HepG2 (cell line): ENCODE results near the gene ZMYND19. TPM values are rescaled to one million over a fixed set of nuclear protein-coding genes. Genes with fewer than 3 reads are reported as not detected.

Experiments used
- ELF4 ChIP-seq: sonication (generic); formaldehyde crosslinking; IDR thresholded peaks from 2 replicates; pipeline ENCODE4 v1.5.0; 2020; ENCODE audit warnings: missing genetic modification reagents, mild to moderate bottlenecking, moderate library complexity, borderline replicate concordance
- ERF ChIP-seq: IDR thresholded peaks from 2 replicates; pipeline ENCODE4 v1.6.1; 2018; ENCODE audit warnings: missing biosample characterization, missing genetic modification reagents
- MAFK ChIP-seq, 2 experiments: IDR thresholded peaks in 1 of 2; conservative IDR thresholded peaks in 1 of 2; 2 replicates each; pipeline ENCODE4 v1.6.1; 2011; ENCODE audit warnings: improper control_type of control experiment in 2 of 2, low read length in 2 of 2
- MXI1 ChIP-seq: IDR thresholded peaks from 3 replicates; pipeline ENCODE4 v1.6.1; 2012; ENCODE audit warnings: low read depth, low read length, inconsistent platforms, borderline replicate concordance
- TBX2 ChIP-seq: sonication (generic); formaldehyde crosslinking; IDR thresholded peaks from 2 replicates; pipeline ENCODE4 v1.5.0; 2020; ENCODE audit warnings: missing genetic modification reagents, mild to moderate bottlenecking, borderline replicate concordance
- TEAD3 ChIP-seq: optimal IDR thresholded peaks from 2 replicates; pipeline ENCODE3; 2016; ENCODE audit warnings: borderline replicate concordance
- ZNF10 ChIP-seq: sonication (generic); formaldehyde crosslinking; IDR thresholded peaks from 2 replicates; pipeline ENCODE4 v1.4.0; 2020; ENCODE audit warnings: mild to moderate bottlenecking, low read depth, missing genetic modification reagents, borderline replicate concordance
- ZNF382 ChIP-seq: sonication (generic); formaldehyde crosslinking; IDR thresholded peaks from 2 replicates; pipeline ENCODE4 v1.5.0; 2020; ENCODE audit warnings: missing genetic modification reagents, mild to moderate bottlenecking, borderline replicate concordance
- ZNF598 ChIP-seq: sonication (generic); formaldehyde crosslinking; IDR thresholded peaks from 2 replicates; pipeline ENCODE4 v1.5.1; 2020; ENCODE audit warnings: mild to moderate bottlenecking, missing genetic modification reagents, borderline replicate concordance
- polyA plus RNA-seq, 8 experiments: library from polyadenylated mRNA; depleted of rRNA in 3 of 8; stranded (reverse) in 7 of 8; unstranded in 1 of 8; fragments of >200 nt; fragmentation: Illumina TruSeq in 4 of 8; extraction: Trizol in 4 of 8; gene quantifications; 2 replicates each; pipeline versions ENCODE4 v1.2.1 to v1.2.3, GENCODE V29; 2011 to 2016; ENCODE audit warnings: low read depth in 4 of 8, missing spikeins in 1 of 8, mixed read lengths in 1 of 8; ENCODE audit not compliant: insufficient read depth in 1 of 8
- total RNA-seq, 5 experiments: library from RNA; depleted of rRNA; stranded (reverse); fragments of >200 nt; fragmentation: Illumina TruSeq; extraction: Trizol; gene quantifications; 2 replicates each; pipeline ENCODE4 v1.2.3, GENCODE V29; 2016; ENCODE audit warnings: low read depth in 1 of 5
- TF ChIP-seq, protein P1 (sequence below): sonication (generic); formaldehyde crosslinking; IDR thresholded peaks from 2 replicates; pipeline ENCODE4 v1.5.0; 2020; ENCODE audit warnings: mild to moderate bottlenecking, missing genetic modification reagents
- TF ChIP-seq, protein P2 (sequence below): sonication (generic); formaldehyde crosslinking; IDR thresholded peaks from 2 replicates; pipeline ENCODE4 v1.8.0; 2022; ENCODE audit warnings: low read depth, missing genetic modification reagents
- TF ChIP-seq, protein P3 (sequence below): sonication (generic); formaldehyde crosslinking; IDR thresholded peaks from 2 replicates; pipeline ENCODE4 v1.5.1; 2020; ENCODE audit warnings: mild to moderate bottlenecking, missing genetic modification reagents, moderate library complexity
- TF ChIP-seq, protein P4 (sequence below): sonication (generic); formaldehyde crosslinking; IDR thresholded peaks from 2 replicates; pipeline ENCODE4 v1.5.0; 2020; ENCODE audit warnings: missing genetic modification reagents
- TF ChIP-seq, protein P5 (sequence below): sonication (generic); formaldehyde crosslinking; IDR thresholded peaks from 2 replicates; pipeline ENCODE4 v1.4.0; 2020; ENCODE audit warnings: missing genetic modification reagents, borderline replicate concordance

The ZMYND19 gene
- total and polyA plus RNA-seq, 2 of the 13 experiments (the other 11 are each of a cell fraction or from before 2014, with no cell fraction given) = 21.3 to 38.7 TPM

DNA sequence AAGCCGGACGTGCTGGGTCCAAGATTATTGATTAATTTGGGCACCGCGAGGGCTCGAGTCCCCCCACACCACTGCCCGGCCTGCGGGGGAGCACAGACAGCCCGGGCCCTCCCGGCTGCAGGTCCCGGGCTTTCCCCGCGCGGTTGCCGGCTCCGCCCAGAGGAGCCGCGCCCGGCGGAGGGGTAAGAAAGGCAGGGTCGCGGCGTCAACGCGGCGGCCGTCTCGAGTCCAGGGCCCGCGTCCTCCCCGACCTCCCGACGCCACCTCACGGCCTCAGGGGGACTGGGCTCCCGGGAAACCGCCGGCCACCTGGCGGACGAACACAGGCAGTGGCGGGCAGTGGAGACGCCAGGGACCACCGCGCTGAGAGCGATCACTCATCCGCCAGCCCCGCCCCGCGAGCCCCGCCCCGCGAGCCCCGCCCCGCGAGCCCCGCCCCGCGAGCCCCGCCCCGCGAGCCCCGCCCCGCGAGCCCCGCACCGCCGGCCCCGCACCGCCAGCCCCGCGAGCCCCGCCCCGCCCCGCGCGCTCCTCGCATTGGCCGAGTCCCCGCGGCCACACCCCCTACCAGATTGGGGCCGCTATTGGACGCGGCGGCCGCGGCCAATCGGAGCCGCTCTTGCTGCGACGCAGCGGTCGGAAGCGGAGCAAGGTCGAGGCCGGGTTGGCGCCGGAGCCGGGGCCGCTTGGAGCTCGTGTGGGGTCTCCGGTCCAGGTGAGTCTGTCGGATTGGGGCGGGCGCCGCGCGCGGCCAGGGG is 38.9 kb downstream of the ZMYND19 start, which contains the start of gene MRPL41 (continued):
- peak; percentile 46; the same call in 1 of the 2 replicates for TF ChIP-seq TBX2
- TF ChIP-seq MAFK (conservative IDR thresholded peaks at IDR 0.05 in 1 of 2, IDR thresholded peaks at IDR 0.05 in 1 of 2; ENCODE audit: low read length in 2 of 2) = no peak
- no peak for TF ChIP-seq ELF4 (CRISPR knock-in tag)
- TF ChIP-seq, protein P1, sequence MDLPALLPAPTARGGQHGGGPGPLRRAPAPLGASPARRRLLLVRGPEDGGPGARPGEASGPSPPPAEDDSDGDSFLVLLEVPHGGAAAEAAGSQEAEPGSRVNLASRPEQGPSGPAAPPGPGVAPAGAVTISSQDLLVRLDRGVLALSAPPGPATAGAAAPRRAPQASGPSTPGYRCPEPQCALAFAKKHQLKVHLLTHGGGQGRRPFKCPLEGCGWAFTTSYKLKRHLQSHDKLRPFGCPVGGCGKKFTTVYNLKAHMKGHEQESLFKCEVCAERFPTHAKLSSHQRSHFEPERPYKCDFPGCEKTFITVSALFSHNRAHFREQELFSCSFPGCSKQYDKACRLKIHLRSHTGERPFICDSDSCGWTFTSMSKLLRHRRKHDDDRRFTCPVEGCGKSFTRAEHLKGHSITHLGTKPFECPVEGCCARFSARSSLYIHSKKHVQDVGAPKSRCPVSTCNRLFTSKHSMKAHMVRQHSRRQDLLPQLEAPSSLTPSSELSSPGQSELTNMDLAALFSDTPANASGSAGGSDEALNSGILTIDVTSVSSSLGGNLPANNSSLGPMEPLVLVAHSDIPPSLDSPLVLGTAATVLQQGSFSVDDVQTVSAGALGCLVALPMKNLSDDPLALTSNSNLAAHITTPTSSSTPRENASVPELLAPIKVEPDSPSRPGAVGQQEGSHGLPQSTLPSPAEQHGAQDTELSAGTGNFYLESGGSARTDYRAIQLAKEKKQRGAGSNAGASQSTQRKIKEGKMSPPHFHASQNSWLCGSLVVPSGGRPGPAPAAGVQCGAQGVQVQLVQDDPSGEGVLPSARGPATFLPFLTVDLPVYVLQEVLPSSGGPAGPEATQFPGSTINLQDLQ = no peak
- TF ChIP-seq ERF (CRISPR knock-in tag) = peak; percentile 72; the same call in 1 of the 2 replicates
- peak; percentile 40; the same call in 1 of the 3 replicates for TF ChIP-seq MXI1
- TF ChIP-seq, protein P2, sequence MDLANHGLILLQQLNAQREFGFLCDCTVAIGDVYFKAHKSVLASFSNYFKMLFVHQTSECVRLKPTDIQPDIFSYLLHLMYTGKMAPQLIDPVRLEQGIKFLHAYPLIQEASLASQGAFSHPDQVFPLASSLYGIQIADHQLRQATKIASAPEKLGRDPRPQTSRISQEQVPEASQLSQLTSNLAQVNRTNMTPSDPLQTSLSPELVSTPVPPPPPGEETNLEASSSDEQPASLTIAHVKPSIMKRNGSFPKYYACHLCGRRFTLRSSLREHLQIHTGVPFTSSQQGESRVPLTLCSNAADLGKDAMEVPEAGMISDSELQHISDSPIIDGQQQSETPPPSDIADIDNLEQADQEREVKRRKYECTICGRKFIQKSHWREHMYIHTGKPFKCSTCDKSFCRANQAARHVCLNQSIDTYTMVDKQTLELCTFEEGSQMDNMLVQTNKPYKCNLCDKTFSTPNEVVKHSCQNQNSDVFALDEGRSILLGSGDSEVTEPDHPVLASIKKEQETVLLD (CRISPR knock-in tag) = peak; percentile 33; the same call in 1 of the 2 replicates
- TF ChIP-seq, protein P3, sequence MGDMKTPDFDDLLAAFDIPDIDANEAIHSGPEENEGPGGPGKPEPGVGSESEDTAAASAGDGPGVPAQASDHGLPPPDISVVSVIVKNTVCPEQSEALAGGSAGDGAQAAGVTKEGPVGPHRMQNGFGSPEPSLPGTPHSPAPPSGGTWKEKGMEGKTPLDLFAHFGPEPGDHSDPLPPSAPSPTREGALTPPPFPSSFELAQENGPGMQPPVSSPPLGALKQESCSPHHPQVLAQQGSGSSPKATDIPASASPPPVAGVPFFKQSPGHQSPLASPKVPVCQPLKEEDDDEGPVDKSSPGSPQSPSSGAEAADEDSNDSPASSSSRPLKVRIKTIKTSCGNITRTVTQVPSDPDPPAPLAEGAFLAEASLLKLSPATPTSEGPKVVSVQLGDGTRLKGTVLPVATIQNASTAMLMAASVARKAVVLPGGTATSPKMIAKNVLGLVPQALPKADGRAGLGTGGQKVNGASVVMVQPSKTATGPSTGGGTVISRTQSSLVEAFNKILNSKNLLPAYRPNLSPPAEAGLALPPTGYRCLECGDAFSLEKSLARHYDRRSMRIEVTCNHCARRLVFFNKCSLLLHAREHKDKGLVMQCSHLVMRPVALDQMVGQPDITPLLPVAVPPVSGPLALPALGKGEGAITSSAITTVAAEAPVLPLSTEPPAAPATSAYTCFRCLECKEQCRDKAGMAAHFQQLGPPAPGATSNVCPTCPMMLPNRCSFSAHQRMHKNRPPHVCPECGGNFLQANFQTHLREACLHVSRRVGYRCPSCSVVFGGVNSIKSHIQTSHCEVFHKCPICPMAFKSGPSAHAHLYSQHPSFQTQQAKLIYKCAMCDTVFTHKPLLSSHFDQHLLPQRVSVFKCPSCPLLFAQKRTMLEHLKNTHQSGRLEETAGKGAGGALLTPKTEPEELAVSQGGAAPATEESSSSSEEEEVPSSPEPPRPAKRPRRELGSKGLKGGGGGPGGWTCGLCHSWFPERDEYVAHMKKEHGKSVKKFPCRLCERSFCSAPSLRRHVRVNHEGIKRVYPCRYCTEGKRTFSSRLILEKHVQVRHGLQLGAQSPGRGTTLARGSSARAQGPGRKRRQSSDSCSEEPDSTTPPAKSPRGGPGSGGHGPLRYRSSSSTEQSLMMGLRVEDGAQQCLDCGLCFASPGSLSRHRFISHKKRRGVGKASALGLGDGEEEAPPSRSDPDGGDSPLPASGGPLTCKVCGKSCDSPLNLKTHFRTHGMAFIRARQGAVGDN (CRISPR knock-in tag) = peak; percentile 82
- no peak for TF ChIP-seq ZNF598 (CRISPR knock-in tag)
- TF ChIP-seq, protein P4, sequence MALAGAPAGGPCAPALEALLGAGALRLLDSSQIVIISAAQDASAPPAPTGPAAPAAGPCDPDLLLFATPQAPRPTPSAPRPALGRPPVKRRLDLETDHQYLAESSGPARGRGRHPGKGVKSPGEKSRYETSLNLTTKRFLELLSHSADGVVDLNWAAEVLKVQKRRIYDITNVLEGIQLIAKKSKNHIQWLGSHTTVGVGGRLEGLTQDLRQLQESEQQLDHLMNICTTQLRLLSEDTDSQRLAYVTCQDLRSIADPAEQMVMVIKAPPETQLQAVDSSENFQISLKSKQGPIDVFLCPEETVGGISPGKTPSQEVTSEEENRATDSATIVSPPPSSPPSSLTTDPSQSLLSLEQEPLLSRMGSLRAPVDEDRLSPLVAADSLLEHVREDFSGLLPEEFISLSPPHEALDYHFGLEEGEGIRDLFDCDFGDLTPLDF = no peak
- no peak for TF ChIP-seq TEAD3 (CRISPR knock-in tag)
- no peak for TF ChIP-seq ZNF10 (CRISPR knock-in tag)
- TF ChIP-seq ZNF382 (CRISPR knock-in tag) = no peak
- TF ChIP-seq, protein P5, sequence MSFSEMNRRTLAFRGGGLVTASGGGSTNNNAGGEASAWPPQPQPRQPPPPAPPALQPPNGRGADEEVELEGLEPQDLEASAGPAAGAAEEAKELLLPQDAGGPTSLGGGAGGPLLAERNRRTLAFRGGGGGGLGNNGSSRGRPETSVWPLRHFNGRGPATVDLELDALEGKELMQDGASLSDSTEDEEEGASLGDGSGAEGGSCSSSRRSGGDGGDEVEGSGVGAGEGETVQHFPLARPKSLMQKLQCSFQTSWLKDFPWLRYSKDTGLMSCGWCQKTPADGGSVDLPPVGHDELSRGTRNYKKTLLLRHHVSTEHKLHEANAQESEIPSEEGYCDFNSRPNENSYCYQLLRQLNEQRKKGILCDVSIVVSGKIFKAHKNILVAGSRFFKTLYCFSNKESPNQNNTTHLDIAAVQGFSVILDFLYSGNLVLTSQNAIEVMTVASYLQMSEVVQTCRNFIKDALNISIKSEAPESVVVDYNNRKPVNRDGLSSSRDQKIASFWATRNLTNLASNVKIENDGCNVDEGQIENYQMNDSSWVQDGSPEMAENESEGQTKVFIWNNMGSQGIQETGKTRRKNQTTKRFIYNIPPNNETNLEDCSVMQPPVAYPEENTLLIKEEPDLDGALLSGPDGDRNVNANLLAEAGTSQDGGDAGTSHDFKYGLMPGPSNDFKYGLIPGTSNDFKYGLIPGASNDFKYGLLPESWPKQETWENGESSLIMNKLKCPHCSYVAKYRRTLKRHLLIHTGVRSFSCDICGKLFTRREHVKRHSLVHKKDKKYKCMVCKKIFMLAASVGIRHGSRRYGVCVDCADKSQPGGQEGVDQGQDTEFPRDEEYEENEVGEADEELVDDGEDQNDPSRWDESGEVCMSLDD (CRISPR knock-in tag) = peak; percentile 45; the same call in 1 of the 2 replicates
